K562 (cell line): Measurements from ENCODE around the gene MVB12B. TPM values are rescaled to one million over a fixed set of nuclear protein-coding genes. Genes with fewer than 3 reads are reported as not detected.

Experiments
- ETV5 ChIP-seq: sonication (generic); formaldehyde crosslinking; IDR thresholded peaks from 2 replicates; pipeline ENCODE4 v1.4.0; 2020; ENCODE audit warnings: low read depth, mild to moderate bottlenecking, missing genetic modification reagents
- FOXJ2 ChIP-seq: fragments of 200-800 bp; sonication (Bioruptor generic); IDR thresholded peaks from 2 replicates; pipeline ENCODE4 v1.6.1; 2016; ENCODE audit warnings: missing genetic modification characterization, missing compliant biosample characterization
- HDAC8 ChIP-seq: fragments of 450-650 bp; IDR thresholded peaks from 2 replicates; pipeline ENCODE4 v1.6.1; 2016; ENCODE audit warnings: mild to moderate bottlenecking, missing genetic modification characterization, moderate library complexity, missing compliant biosample characterization
- NBN ChIP-seq: fragments of 450-650 bp; IDR thresholded peaks from 2 replicates; pipeline ENCODE4 v1.6.1; 2016; ENCODE audit warnings: low read depth, mild to moderate bottlenecking
- PHB ChIP-seq: fragments of 250-450 bp; sonication (Bioruptor Pico); IDR thresholded peaks from 2 replicates; pipeline ENCODE4 v1.5.0; 2021
- RBM25 ChIP-seq: fragments of 200-400 bp; formaldehyde crosslinking; IDR thresholded peaks from 2 replicates; pipeline ENCODE4 v1.6.1; 2018; ENCODE audit warnings: low read length, low read depth, moderate library complexity; ENCODE audit not compliant: severe bottlenecking
- U2AF2 ChIP-seq: fragments of 200-400 bp; formaldehyde crosslinking; optimal IDR thresholded peaks from 2 replicates; pipeline ENCODE3; 2017; ENCODE audit warnings: low read depth, mild to moderate bottlenecking, low read length
- ZNF766 ChIP-seq: fragments of 200-800 bp; sonication (Bioruptor generic); conservative IDR thresholded peaks from 2 replicates; pipeline ENCODE4 v1.6.1; 2016; ENCODE audit warnings: missing genetic modification characterization, missing compliant biosample characterization
- polyA plus RNA-seq, 8 experiments: library from polyadenylated mRNA; depleted of rRNA in 4 of 8; stranded (reverse) in 5 of 8; unstranded in 3 of 8; fragments of >200 nt; fragmentation: Nextera tagmentation in 2 of 8; fragmentation: Illumina TruSeq in 1 of 8; extraction: Ambion mirVana in 2 of 8; extraction: Trizol in 1 of 8; gene quantifications; 2 replicates each; pipeline versions ENCODE4 v1.2.1 to v1.2.3, GENCODE V29; 2011 to 2014; ENCODE audit warnings: inconsistent platforms in 1 of 8, missing spikeins in 1 of 8
- total RNA-seq, 7 experiments: library from RNA; depleted of rRNA in 6 of 7; stranded (reverse); fragments of >200 nt in 6 of 7; fragmentation: Illumina TruSeq in 2 of 7; extraction: Trizol in 2 of 7; gene quantifications; 2 replicates each; pipeline versions ENCODE4 v1.2.1 to v1.2.3, GENCODE V29; 2011 to 2021; ENCODE audit warnings: low replicate concordance in 1 of 7
- TF ChIP-seq, protein P1 (sequence below): fragments of 250-450 bp; sonication (Bioruptor Pico); IDR thresholded peaks from 2 replicates; pipeline ENCODE4 v1.4.0; 2020; ENCODE audit warnings: mild to moderate bottlenecking
- TF ChIP-seq, protein P2 (sequence below): fragments of 250-450 bp; sonication (Bioruptor Pico); IDR thresholded peaks from 2 replicates; pipeline ENCODE4 v1.5.0; 2020; ENCODE audit warnings: mild to moderate bottlenecking

The MVB12B gene
- total and polyA plus RNA-seq, 9 of the 15 experiments (the other 6 are each of a cell fraction or from before 2014, with no cell fraction given), result not detected

- TF ChIP-seq, protein P1, sequence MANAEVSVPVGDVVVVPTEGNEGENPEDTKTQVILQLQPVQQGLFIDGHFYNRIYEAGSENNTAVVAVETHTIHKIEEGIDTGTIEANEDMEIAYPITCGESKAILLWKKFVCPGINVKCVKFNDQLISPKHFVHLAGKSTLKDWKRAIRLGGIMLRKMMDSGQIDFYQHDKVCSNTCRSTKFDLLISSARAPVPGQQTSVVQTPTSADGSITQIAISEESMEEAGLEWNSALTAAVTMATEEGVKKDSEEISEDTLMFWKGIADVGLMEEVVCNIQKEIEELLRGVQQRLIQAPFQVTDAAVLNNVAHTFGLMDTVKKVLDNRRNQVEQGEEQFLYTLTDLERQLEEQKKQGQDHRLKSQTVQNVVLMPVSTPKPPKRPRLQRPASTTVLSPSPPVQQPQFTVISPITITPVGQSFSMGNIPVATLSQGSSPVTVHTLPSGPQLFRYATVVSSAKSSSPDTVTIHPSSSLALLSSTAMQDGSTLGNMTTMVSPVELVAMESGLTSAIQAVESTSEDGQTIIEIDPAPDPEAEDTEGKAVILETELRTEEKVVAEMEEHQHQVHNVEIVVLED (CRISPR knock-in tag), result no peak
- TF ChIP-seq HDAC8 (tag) (no peak), FOXJ2 (no peak), RBM25 (no peak), ZNF766 (CRISPR knock-in tag) (no peak), NBN (no peak), U2AF2 (no peak), PHB (no peak), ETV5 (CRISPR knock-in tag) (no peak)
- TF ChIP-seq, protein P2, sequence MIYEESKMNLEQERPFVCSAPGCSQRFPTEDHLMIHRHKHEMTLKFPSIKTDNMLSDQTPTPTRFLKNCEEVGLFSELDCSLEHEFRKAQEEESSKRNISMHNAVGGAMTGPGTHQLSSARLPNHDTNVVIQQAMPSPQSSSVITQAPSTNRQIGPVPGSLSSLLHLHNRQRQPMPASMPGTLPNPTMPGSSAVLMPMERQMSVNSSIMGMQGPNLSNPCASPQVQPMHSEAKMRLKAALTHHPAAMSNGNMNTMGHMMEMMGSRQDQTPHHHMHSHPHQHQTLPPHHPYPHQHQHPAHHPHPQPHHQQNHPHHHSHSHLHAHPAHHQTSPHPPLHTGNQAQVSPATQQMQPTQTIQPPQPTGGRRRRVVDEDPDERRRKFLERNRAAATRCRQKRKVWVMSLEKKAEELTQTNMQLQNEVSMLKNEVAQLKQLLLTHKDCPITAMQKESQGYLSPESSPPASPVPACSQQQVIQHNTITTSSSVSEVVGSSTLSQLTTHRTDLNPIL (CRISPR knock-in tag), result no peak
Observed at GRCh38 chr9:126406075-126406667, 79.5 kb downstream of the MVB12B start (continued).
